ENCODE measurements around the gene PATJ. TPM values are rescaled to one million over a fixed set of nuclear protein-coding genes. Genes with fewer than 3 reads are reported as not detected.

PATJ gene
- total RNA-seq, 2 donors from 2014 or later, result 74.3 to 81.7 TPM

GRCh38 chr1:62043154-62043553 is 300.9 kb downstream of the PATJ start:
- Histone ChIP-seq H3K27me3 (ENCODE audit: control insufficient read depth, insufficient read depth, low read length, poor library complexity, severe bottlenecking) (no peaks in the 10 kb centered on the region), H3K9me3 (ENCODE audit: control insufficient read depth, low read length) (no peaks in the 10 kb centered on the region), H3K4me1 (ENCODE audit: control insufficient read depth, insufficient read depth, low read length) (peaks cover 6% of the 10 kb centered on the region), H3K36me3 (ENCODE audit: control insufficient read depth, insufficient read depth, low read length) (no peaks in the 10 kb centered on the region), H3K27ac (ENCODE audit: low read depth, low read length) (no peak overlapping the region), H3K9ac (ENCODE audit: extremely low read depth, low read length, poor library complexity, severe bottlenecking) (no peak overlapping the region), H3K4me3 (ENCODE audit: low read length) (no peak overlapping the region)
- no peak for TF ChIP-seq CTCF (conservative IDR thresholded peaks at IDR 0.05)
- Mint-ChIP-seq H3K27ac (no peak overlapping the region), H3K36me3 (ENCODE audit: low read depth) (peaks cover 26% of the 10 kb centered on the region), H3K4me3 (no peak overlapping the region), H3K9me3 (no peaks in the 10 kb centered on the region), H3K27me3 (ENCODE audit: insufficient read depth) (no peaks in the 10 kb centered on the region), H3K4me1 (peaks cover 41% of the 10 kb centered on the region)
- DNase-seq, result no peak

- WGBS, 2 experiments (ENCODE audit: insufficient coverage in 1 of 2, insufficient read length in 1 of 2), result 46 to 55% methylated on average over 3 to 6 of the region's 6 CpGs
- Histone ChIP-seq H3K36me3 (ENCODE audit: control insufficient read depth, insufficient read depth, low read length) (no peaks in the 10 kb centered on the region), H3K27me3 (ENCODE audit: control insufficient read depth, insufficient read depth, low read length, poor library complexity, severe bottlenecking) (no peaks in the 10 kb centered on the region), H3K9me3 (ENCODE audit: control insufficient read depth, low read length) (no peaks in the 10 kb centered on the region), H3K9ac (ENCODE audit: extremely low read depth, low read length, poor library complexity, severe bottlenecking) (no peak overlapping the region), H3K27ac (ENCODE audit: low read depth, low read length) (no peak overlapping the region), H3K4me1 (ENCODE audit: control insufficient read depth, insufficient read depth, low read length) (peaks cover 6% of the 10 kb centered on the region), H3K4me3 (ENCODE audit: low read length) (no peak overlapping the region)
- Mint-ChIP-seq H3K9me3 (no peaks in the 10 kb centered on the region), H3K4me1 (peaks cover 28% of the 10 kb centered on the region), H3K4me3 (no peak overlapping the region), H3K27me3 (ENCODE audit: insufficient read depth) (no peaks in the 10 kb centered on the region), H3K27ac (peak overlapping the region; percentile 87), H3K36me3 (ENCODE audit: low read depth) (peaks cover 31% of the 10 kb centered on the region)
- TF ChIP-seq CTCF (conservative IDR thresholded peaks at IDR 0.05), result no peak
- DNase-seq, result peak; percentile 76
These were observed 303.3 kb downstream of the PATJ start for GRCh38 chr1:62045574-62045973.

- no peak for DNase-seq
- Histone ChIP-seq H3K27me3 (ENCODE audit: control insufficient read depth, insufficient read depth, low read length, poor library complexity, severe bottlenecking) (no peaks in the 10 kb centered on the region), H3K36me3 (ENCODE audit: control insufficient read depth, insufficient read depth, low read length) (no peaks in the 10 kb centered on the region), H3K9ac (ENCODE audit: extremely low read depth, low read length, poor library complexity, severe bottlenecking) (no peak overlapping the region), H3K4me3 (ENCODE audit: low read length) (no peak overlapping the region), H3K27ac (ENCODE audit: low read depth, low read length) (no peak overlapping the region), H3K4me1 (ENCODE audit: control insufficient read depth, insufficient read depth, low read length) (no peaks in the 10 kb centered on the region), H3K9me3 (ENCODE audit: control insufficient read depth, low read length) (no peaks in the 10 kb centered on the region)
- TF ChIP-seq CTCF (conservative IDR thresholded peaks at IDR 0.05), result no peak
- Mint-ChIP-seq H3K9me3 (no peaks in the 10 kb centered on the region), H3K27ac (no peak overlapping the region), H3K4me3 (no peak overlapping the region), H3K4me1 (peaks cover 19% of the 10 kb centered on the region), H3K36me3 (ENCODE audit: low read depth) (peaks cover 33% of the 10 kb centered on the region), H3K27me3 (ENCODE audit: insufficient read depth) (no peaks in the 10 kb centered on the region)
- WGBS, 2 experiments (ENCODE audit: insufficient coverage in 1 of 2, insufficient read length in 1 of 2), result 92 to 97% methylated on average over 5 to 7 of the region's 7 CpGs
These were observed 304.6 kb downstream of the PATJ start for GRCh38 chr1:62046927-62047326.

All from endodermal cell (in vitro differentiated cells).